Measurements from ENCODE around the gene SLC25A42. TPM values are rescaled to one million over a fixed set of nuclear protein-coding genes. Genes with fewer than 3 reads are reported as not detected.

The SLC25A42 gene
- total and polyA plus RNA-seq, 2 donors (not counting 3 experiments of a cell fraction or from before 2014, with no cell fraction given) = 6.2 to 6.3 TPM

GRCh38 chr19:19111967-19112580 is 48.3 kb downstream of the SLC25A42 start:
- FAIRE-seq (no peak), DNase-seq (ENCODE audit: low read depth, low spot score) (no peak)
- Histone ChIP-seq H3K4me2 (ENCODE audit: insufficient read depth, low read length) (no peak overlapping the region), H4K20me1 (replicated peaks; ENCODE audit: control insufficient read depth, extremely low read depth, insufficient read depth, low read length) (no peaks in the 10 kb centered on the region), H3K9ac (replicated peaks; ENCODE audit: extremely low read depth, insufficient read depth, low read length) (no peak overlapping the region), H3K9me1 (replicated peaks; ENCODE audit: control insufficient read depth, extremely low read depth, insufficient read depth, low read length) (no peaks in the 10 kb centered on the region), H3K4me1 (ENCODE audit: control insufficient read depth, extremely low read depth, insufficient read depth, low read length) (no peaks in the 10 kb centered on the region), H3K79me2 (ENCODE audit: control insufficient read depth, insufficient read depth, low read length) (no peaks in the 10 kb centered on the region), H3K36me3 (ENCODE audit: control insufficient read depth in 2 of 2, extremely low read depth in 1 of 2, insufficient read depth in 2 of 2, low read length in 2 of 2) (no peaks in the 10 kb centered on the region), H2AFZ (ENCODE audit: low read depth, low read length) (no peak overlapping the region), H3K9me3 (replicated peaks; ENCODE audit: control insufficient read depth, insufficient read depth, low read length) (no peaks in the 10 kb centered on the region), H3K27me3 (ENCODE audit: control insufficient read depth in 2 of 2, insufficient read depth in 2 of 2, low read length in 2 of 2) (no peaks in the 10 kb centered on the region), H3K4me3 (replicated peaks in 1 of 3; ENCODE audit: insufficient read depth in 1 of 3, low read depth in 1 of 3, low read length in 3 of 3) (no peak overlapping the region), H3K27ac (ENCODE audit: insufficient read depth, low read depth, low read length) (no peak overlapping the region)
- no TSS peak for BruUV-seq (replicated peaks)
- dilution Hi-C loops (cut with MboI; ENCODE audit: extremely low pct_ligation_motif_present, low sequenced_read_pairs) = no loop called here
- CTCF ChIA-PET = interaction anchor here (1.1 kb wide), 1 partner anchor 57 kb away, joined by 3 read pairs; no protein-coding TSS in a partner anchor
- POLR2A ChIA-PET = interaction anchor here (0.6 kb wide), 2 partner anchors 54 to 91 kb away, joined by 4 read pairs; no protein-coding TSS in a partner anchor
- TF ChIP-seq MYC (IDR thresholded peaks at IDR 0.05; ENCODE audit: low read depth, low read length) = no peak
- TF ChIP-seq CTCF (IDR thresholded peaks at IDR 0.05; ENCODE audit: extremely low read depth in 1 of 2, insufficient read depth in 1 of 2, low read depth in 1 of 2, low read length in 2 of 2) = no peak
- TF ChIP-seq EZH2 (IDR thresholded peaks at IDR 0.05; ENCODE audit: borderline replicate concordance, low read depth, low read length, severe bottlenecking) = no peak
- TF ChIP-seq GATA2 (IDR thresholded peaks at IDR 0.05; ENCODE audit: insufficient read depth, insufficient read length, low read depth, low read length) = no peak
- TF ChIP-seq FOS (IDR thresholded peaks at IDR 0.05; ENCODE audit: borderline replicate concordance, insufficient read depth, low read length) = no peak
- TF ChIP-seq MAX (IDR thresholded peaks at IDR 0.05; ENCODE audit: insufficient read depth, insufficient read length) = no peak
- TF ChIP-seq JUN (IDR thresholded peaks at IDR 0.05; ENCODE audit: borderline replicate concordance, insufficient read depth, insufficient read length, low read depth) = no peak
- TF ChIP-seq POLR2A (IDR thresholded peaks at IDR 0.05; ENCODE audit: low read depth, low read length) = no peak
- TF ChIP-seq POLR2AphosphoS5 (IDR thresholded peaks at IDR 0.05; ENCODE audit: insufficient read depth, low read depth, low read length) = no peak
- intact Hi-C loops (cut with micrococcal nuclease) = no loop called here
